Tibial nerve (tissue), 4 donors: ENCODE data around the gene MYL6. TPM values are rescaled to one million over a fixed set of nuclear protein-coding genes. Genes with fewer than 3 reads are reported as not detected.

Source experiments
- DNase-seq, 2 donors: peaks; one replicate each; pipeline ENCODE4 v3.0.0-alpha.2; 2019; ENCODE audit warnings: low spot score in 2 of 2
- H3K27ac ChIP-seq, 4 donors: fragments of 200-600 bp; sonication (generic) in 3 of 4; one replicate each; pipeline ENCODE4 v1.5.1; 2017 to 2019; ENCODE audit warnings: mild to moderate bottlenecking in 1 of 4
- H3K27me3 ChIP-seq, 2 donors: fragments of 200-600 bp; sonication (generic) in 1 of 2; one replicate each; pipeline versions ENCODE4 v1.5.1 to v1.6.0; 2017 to 2019
- H3K36me3 ChIP-seq, 3 donors: fragments of 200-600 bp; sonication (generic); one replicate each; pipeline ENCODE4 v1.5.1; 2018 to 2019
- H3K4me1 ChIP-seq, 4 donors: fragments of 200-600 bp; sonication (generic) in 3 of 4; one replicate each; pipeline ENCODE4 v1.5.1; 2017 to 2019
- H3K4me3 ChIP-seq, 4 donors: fragments of 200-600 bp; sonication (generic) in 3 of 4; one replicate each; pipeline ENCODE4 v1.5.1; 2017 to 2019; ENCODE audit warnings: mild to moderate bottlenecking in 1 of 4, moderate library complexity in 1 of 4
- H3K9me3 ChIP-seq, 4 donors: fragments of 200-600 bp; sonication (generic) in 3 of 4; one replicate each; pipeline ENCODE4 v1.5.1; 2017 to 2019
- CTCF ChIP-seq, 5 experiments: fragments of 200-600 bp in 3 of 5; fragments of 450-650 bp in 2 of 5; sonication (generic) in 3 of 5; IDR thresholded peaks; one replicate each; pipeline ENCODE4 v1.5.1; 2016 to 2019; ENCODE audit warnings: antibody characterized with exemption in 5 of 5, mild to moderate bottlenecking in 3 of 5, moderate library complexity in 2 of 5
- EP300 ChIP-seq, 2 donors: sonication (generic); formaldehyde crosslinking; IDR thresholded peaks; one replicate each; pipeline ENCODE4 v1.6.1; 2017; ENCODE audit warnings: antibody characterized with exemption in 2 of 2, mild to moderate bottlenecking in 1 of 2
- POLR2A ChIP-seq, 2 donors: fragments of 450-650 bp; IDR thresholded peaks; one replicate each; pipeline ENCODE4 v1.6.1; 2017; ENCODE audit warnings: antibody characterized with exemption in 2 of 2, mild to moderate bottlenecking in 2 of 2, moderate library complexity in 2 of 2
- WGBS, 2 donors: methylation state at CpG; one replicate each; pipeline ENCODE4 v1.1.5; 2018; 5-methylcytosine and 5-hydroxymethylcytosine counted together
- total RNA-seq, 4 donors: library from RNA; depleted of rRNA; stranded (reverse); fragments of >200 nt; gene quantifications; one replicate each; pipeline ENCODE4 v1.1.0, GENCODE V29; 2016

MYL6 gene
- total RNA-seq, 4 donors from 2014 or later, result 1,194 to 1,879 (median 1,515) TPM

DNA sequence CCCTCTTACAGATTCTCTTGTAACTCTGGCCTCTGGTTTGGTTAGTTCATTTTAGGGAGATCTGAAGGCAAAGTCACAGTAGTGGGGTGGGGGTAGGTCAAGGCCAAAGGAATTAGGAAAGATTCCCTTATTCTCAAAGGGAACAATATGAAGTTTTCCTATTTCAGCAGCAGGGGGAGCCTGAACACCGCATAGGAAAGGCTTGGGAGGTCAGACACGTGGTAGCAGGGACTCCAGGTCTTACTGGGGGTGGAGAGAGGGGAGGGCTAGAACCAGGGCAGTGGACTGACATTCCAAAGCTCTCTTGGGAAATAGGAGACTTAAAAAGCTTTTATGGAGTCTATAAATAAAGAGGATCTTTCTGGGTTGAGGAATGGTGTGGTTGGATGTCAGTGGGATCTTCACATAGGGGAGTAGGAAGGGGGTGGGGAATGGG is 38.8 kb upstream of the MYL6 start:
- Histone ChIP-seq H3K4me3 (peak overlapping the region in 1 of 4 donors; percentile 91), H3K9me3 (no peaks in the 10 kb centered on the region), H3K36me3 (peaks cover 0 to 40% (median 5%) of the 10 kb centered on the region in 3 donors), H3K27ac (peak overlapping the region; percentile 87 to 97 (median 94)), H3K4me1 (peaks cover 0 to 30% (median 9%) of the 10 kb centered on the region in 4 donors), H3K27me3 (no peaks in the 10 kb centered on the region)
- no peak for TF ChIP-seq POLR2A (IDR thresholded peaks at IDR 0.05)
- peak; percentile 67 to 88 (median 77) for TF ChIP-seq CTCF (IDR thresholded peaks at IDR 0.05)
- peak in 1 of 2 donors; percentile 50 for TF ChIP-seq EP300 (IDR thresholded peaks at IDR 0.05)
- DNase-seq, result peak in 1 of 2 donors; percentile 59
- 0% methylated on average over 2 of the region's 2 CpGs for WGBS, 2 donors

- H3K4me1 ChIP-seq, result peaks cover 0 to 28% (median 9%) of the 10 kb centered on the region in 4 donors
- no peaks in the 10 kb centered on the region for H3K27me3 ChIP-seq
- no peak for DNase-seq
- H3K36me3 ChIP-seq, result peaks cover 0 to 40% (median 5%) of the 10 kb centered on the region in 3 donors
- TF ChIP-seq CTCF (IDR thresholded peaks at IDR 0.05) (no peak), POLR2A (IDR thresholded peaks at IDR 0.05) (no peak), EP300 (IDR thresholded peaks at IDR 0.05) (no peak)
- H3K9me3 ChIP-seq, result no peaks in the 10 kb centered on the region
- WGBS, 2 donors, result 87 to 92% methylated on average over 17 of the region's 17 CpGs
- no peak overlapping the region for H3K4me3 ChIP-seq
- H3K27ac ChIP-seq, result peak overlapping the region in 3 of 4 donors; percentile 5 to 97 (median 94)
Observed at GRCh38 chr12:56120158-56120846, 37.9 kb upstream of the MYL6 start.

GRCh38 chr12:56121204-56121870 is 36.8 kb upstream of the MYL6 start:
- peaks cover 0 to 40% (median 5%) of the 10 kb centered on the region in 3 donors for H3K36me3 ChIP-seq
- 83 to 90% methylated on average over 8 to 11 of the region's 11 CpGs for WGBS, 2 donors
- peaks cover 0 to 29% (median 13%) of the 10 kb centered on the region in 4 donors for H3K4me1 ChIP-seq
- H3K4me3 ChIP-seq, result no peak overlapping the region
- DNase-seq, result no peak
- H3K9me3 ChIP-seq, result no peaks in the 10 kb centered on the region
- no peaks in the 10 kb centered on the region for H3K27me3 ChIP-seq
- TF ChIP-seq CTCF (IDR thresholded peaks at IDR 0.05) (no peak), EP300 (IDR thresholded peaks at IDR 0.05) (no peak), POLR2A (IDR thresholded peaks at IDR 0.05) (no peak)
- no peak overlapping the region for H3K27ac ChIP-seq

DNA sequence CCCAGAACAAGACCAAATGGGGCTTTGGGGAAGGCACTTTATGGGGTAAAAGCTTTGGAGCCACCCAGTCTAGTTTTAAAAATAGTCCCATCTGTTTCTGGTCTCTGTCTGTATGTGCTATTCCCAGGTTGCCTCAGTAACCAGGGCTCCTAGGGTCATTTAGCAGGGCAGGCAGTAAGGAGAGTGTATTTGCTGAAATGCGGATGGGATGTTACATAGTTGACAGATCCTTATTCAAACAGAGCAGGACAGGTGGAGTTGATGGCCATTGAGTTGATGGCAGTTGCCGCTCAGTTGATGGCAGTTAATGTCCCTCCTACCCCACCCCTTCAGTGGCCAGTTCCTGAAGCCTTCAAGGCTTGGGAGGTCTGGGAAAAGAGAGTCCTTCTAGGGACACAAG is 35.5 kb upstream of the MYL6 start:
- Histone ChIP-seq H3K36me3 (peaks cover 0 to 40% (median 5%) of the 10 kb centered on the region in 3 donors), H3K27me3 (no peaks in the 10 kb centered on the region), H3K9me3 (no peaks in the 10 kb centered on the region), H3K4me1 (peaks cover 5 to 40% (median 25%) of the 10 kb centered on the region in 4 donors), H3K4me3 (no peak overlapping the region), H3K27ac (no peak overlapping the region)
- TF ChIP-seq POLR2A (IDR thresholded peaks at IDR 0.05) (no peak), CTCF (IDR thresholded peaks at IDR 0.05) (no peak), EP300 (IDR thresholded peaks at IDR 0.05) (no peak)
- 83 to 89% methylated on average over 2 of the region's 2 CpGs for WGBS, 2 donors
- no peak for DNase-seq

GRCh38 chr12:56124133-56124532 is 34.0 kb upstream of the MYL6 start:
- no peak for DNase-seq
- no peaks in the 10 kb centered on the region for H3K9me3 ChIP-seq
- H3K4me3 ChIP-seq, result no peak overlapping the region
- WGBS, 2 donors, result 84 to 90% methylated on average over 4 of the region's 4 CpGs
- peaks cover 5 to 32% (median 21%) of the 10 kb centered on the region in 4 donors for H3K4me1 ChIP-seq
- H3K36me3 ChIP-seq, result peaks cover 0 to 40% (median 5%) of the 10 kb centered on the region in 3 donors
- TF ChIP-seq POLR2A (IDR thresholded peaks at IDR 0.05), result no peak
- no peak for TF ChIP-seq CTCF (IDR thresholded peaks at IDR 0.05)
- TF ChIP-seq EP300 (IDR thresholded peaks at IDR 0.05), result no peak
- H3K27me3 ChIP-seq, result no peaks in the 10 kb centered on the region
- H3K27ac ChIP-seq, result no peak overlapping the region
